ENCODE results near the gene TUB. TPM values are rescaled to one million over a fixed set of nuclear protein-coding genes. Genes with fewer than 3 reads are reported as not detected.

TUB gene
- total and polyA plus RNA-seq, 11 donors, result 4.7 to 38.8 (median 18.4) TPM

DNA sequence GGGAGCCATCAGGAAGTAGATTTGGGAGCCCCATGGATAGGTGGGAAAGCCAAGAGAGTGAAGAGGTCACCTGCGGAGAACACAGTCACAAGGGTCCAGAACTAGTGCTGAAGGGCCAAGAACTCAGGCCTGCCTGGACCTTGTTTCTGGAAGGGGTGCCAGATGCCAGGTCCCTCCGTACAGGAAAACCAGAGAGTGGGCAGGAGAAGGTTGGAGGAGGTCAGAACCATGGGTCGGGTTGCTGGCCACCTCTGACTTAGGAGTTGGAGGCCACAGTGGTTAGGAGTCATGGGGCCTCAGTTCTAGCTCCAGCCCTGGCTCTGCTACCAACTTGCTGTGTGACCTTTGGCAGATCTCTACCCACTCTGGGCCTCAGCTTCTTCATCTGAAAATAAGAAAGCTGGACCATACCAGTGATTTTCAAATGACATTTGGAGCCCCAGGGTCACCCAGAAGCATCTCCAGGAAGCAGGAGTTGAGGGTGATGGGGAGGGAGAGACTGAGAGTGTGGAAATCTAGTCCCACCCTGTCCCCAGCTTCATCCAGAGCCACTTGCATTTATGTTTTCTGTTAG lies 20.8 kb upstream of the TUB start:
- Histone ChIP-seq H3K27ac (peak overlapping the region in 1 of 12 donors; percentile 85), H3K36me3 (no peaks in the 10 kb centered on the region), H3K9me3 (no peaks in the 10 kb centered on the region), H3K27me3 (no peaks in the 10 kb centered on the region), H3K4me1 (peaks cover 0 to 60% (median 38%) of the 10 kb centered on the region in 12 donors), H3K4me3 (no peak overlapping the region)
- no peak for ATAC-seq
- TF ChIP-seq, protein P1, sequence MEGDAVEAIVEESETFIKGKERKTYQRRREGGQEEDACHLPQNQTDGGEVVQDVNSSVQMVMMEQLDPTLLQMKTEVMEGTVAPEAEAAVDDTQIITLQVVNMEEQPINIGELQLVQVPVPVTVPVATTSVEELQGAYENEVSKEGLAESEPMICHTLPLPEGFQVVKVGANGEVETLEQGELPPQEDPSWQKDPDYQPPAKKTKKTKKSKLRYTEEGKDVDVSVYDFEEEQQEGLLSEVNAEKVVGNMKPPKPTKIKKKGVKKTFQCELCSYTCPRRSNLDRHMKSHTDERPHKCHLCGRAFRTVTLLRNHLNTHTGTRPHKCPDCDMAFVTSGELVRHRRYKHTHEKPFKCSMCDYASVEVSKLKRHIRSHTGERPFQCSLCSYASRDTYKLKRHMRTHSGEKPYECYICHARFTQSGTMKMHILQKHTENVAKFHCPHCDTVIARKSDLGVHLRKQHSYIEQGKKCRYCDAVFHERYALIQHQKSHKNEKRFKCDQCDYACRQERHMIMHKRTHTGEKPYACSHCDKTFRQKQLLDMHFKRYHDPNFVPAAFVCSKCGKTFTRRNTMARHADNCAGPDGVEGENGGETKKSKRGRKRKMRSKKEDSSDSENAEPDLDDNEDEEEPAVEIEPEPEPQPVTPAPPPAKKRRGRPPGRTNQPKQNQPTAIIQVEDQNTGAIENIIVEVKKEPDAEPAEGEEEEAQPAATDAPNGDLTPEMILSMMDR (IDR thresholded peaks at IDR 0.05), result no peak
- TF ChIP-seq POLR2A (IDR thresholded peaks at IDR 0.05), result no peak
- no peak for DNase-seq
- 74 to 97% (median 90%) methylated on average over 3 of the region's 3 CpGs for WGBS, 4 donors
- intact Hi-C loops (cut with DNase I), result no loop called here

- Histone ChIP-seq H3K4me3 (no peak overlapping the region), H3K27me3 (no peaks in the 10 kb centered on the region), H3K36me3 (no peaks in the 10 kb centered on the region), H3K4me1 (peaks cover 0 to 62% (median 38%) of the 10 kb centered on the region in 12 donors), H3K27ac (peak overlapping the region in 2 of 12 donors; percentile 3 to 85), H3K9me3 (no peaks in the 10 kb centered on the region)
- intact Hi-C loops (cut with DNase I), result no loop called here
- DNase-seq (no peak), ATAC-seq (no peak)
- TF ChIP-seq, protein P1 (IDR thresholded peaks at IDR 0.05), result no peak
- TF ChIP-seq POLR2A (IDR thresholded peaks at IDR 0.05), result no peak
- WGBS, 4 donors, result 87 to 89% (median 89%) methylated on average over 9 to 12 of the region's 12 CpGs
Measured at GRCh38 chr11:8060801-8061554, 20.0 kb upstream of the TUB start.

DNA sequence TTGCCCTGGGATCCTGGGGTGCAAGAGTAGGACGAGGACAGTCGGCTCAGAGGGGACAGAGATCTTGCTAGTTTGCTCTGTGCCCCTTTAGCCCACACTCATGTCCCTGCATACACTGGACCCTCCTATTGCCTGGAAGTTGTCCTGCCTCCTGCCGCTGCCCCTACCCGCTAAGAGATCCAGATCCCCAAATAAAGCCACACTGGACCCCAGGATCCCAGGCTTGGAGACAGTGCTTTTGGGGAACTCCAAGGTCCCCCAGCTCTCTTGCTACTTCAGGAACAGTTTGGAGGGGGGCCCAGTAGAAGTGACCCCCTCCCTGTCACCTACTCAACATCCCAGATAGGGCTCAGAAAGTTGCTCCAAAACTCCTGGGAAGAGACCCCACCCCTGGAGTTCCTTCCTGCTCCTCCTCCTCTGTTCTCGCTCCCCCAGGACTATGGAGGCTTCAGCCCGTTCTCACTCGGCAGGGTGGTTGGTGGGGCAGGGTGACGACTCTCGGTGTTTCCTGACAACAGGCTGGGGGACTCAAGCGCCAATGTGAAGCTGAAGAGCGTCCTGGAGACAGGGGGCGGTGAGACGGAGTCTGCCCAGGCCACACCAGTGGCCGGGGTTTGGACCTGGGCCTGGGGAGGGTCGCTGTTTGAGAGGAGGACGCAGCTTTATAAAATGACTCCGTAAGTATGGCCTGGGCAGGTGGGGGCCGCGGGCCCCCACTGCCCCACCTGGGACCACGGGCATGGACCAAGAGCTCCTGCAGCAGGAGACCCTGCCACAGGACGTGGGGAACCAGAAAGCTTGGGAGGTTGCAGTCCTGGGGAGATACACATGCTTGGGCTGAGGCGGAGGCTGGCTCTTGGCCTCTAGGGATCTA lies 19.2 kb upstream of the TUB start:
- no peaks in the 10 kb centered on the region for H3K36me3 ChIP-seq
- no peak for DNase-seq
- no peaks in the 10 kb centered on the region for H3K9me3 ChIP-seq
- TF ChIP-seq POLR2A (IDR thresholded peaks at IDR 0.05), result no peak
- TF ChIP-seq, protein P1 (IDR thresholded peaks at IDR 0.05), result no peak
- peaks cover 0 to 68% (median 42%) of the 10 kb centered on the region in 12 donors for H3K4me1 ChIP-seq
- peak overlapping the region in 4 of 12 donors; percentile 67 to 85 (median 78) for H3K27ac ChIP-seq
- no peak overlapping the region for H3K4me3 ChIP-seq
- no peaks in the 10 kb centered on the region for H3K27me3 ChIP-seq
- ATAC-seq, result no peak
- WGBS, 4 donors, result 88 to 97% (median 90%) methylated on average over 17 to 22 of the region's 22 CpGs
- intact Hi-C loops (cut with DNase I), result no loop called here
